ENCODE measurements around the gene C14orf93.

Gene C14orf93

GRCh38 chr14:23045419-23046357 is 35.7 kb upstream of the C14orf93 start:
- DNase-seq = no peak

- no peak for DNase-seq
Measured at GRCh38 chr14:23044840-23045239, 34.9 kb upstream of the C14orf93 start.

- DNase-seq = no peak
Measured at GRCh38 chr14:23043754-23044153, 33.8 kb upstream of the C14orf93 start.

GRCh38 chr14:23043145-23043544 is 33.2 kb upstream of the C14orf93 start:
- DNase-seq = no peak

- no peak for DNase-seq
Measured at GRCh38 chr14:23042162-23042965, 32.4 kb upstream of the C14orf93 start, which contains the start of gene PSMB11. TSS of gene PSMB11 (plus strand) at chr14:23042212. CDS start at chr14:23042226, 14 bp downstream.

- no peak for DNase-seq
Measured at GRCh38 chr14:23041729-23042128, 31.8 kb upstream of the C14orf93 start.

GRCh38 chr14:23040100-23040499 is 30.2 kb upstream of the C14orf93 start:
- no peak for DNase-seq

- DNase-seq = no peak
Measured at GRCh38 chr14:23035303-23036144, 25.6 kb upstream of the C14orf93 start.

GRCh38 chr14:23034498-23035302 is 24.8 kb upstream of the C14orf93 start, which contains the start of gene PSMB5:
TSS of gene PSMB5 (minus strand) at chr14:23034900. CDS start at chr14:23034881, 19 bp downstream.
- DNase-seq = no peak

- DNase-seq = no peak
Measured at GRCh38 chr14:23033801-23034497, 24.0 kb upstream of the C14orf93 start.

GRCh38 chr14:23033251-23033727 is 23.3 kb upstream of the C14orf93 start:
- no peak for DNase-seq

GRCh38 chr14:23030936-23031335 is 21.0 kb upstream of the C14orf93 start:
- no peak for DNase-seq

- no peak for DNase-seq
Measured at GRCh38 chr14:23028799-23029198, 18.9 kb upstream of the C14orf93 start.

GRCh38 chr14:23025151-23025814 is 15.3 kb upstream of the C14orf93 start:
- peak; percentile 97 for DNase-seq

GRCh38 chr14:23024612-23025075 is 14.7 kb upstream of the C14orf93 start:
- peak; percentile 97 for DNase-seq

GRCh38 chr14:23023795-23024152 is 13.8 kb upstream of the C14orf93 start:
- DNase-seq = no peak

- DNase-seq = no peak
Measured at GRCh38 chr14:23023022-23023794, 13.3 kb upstream of the C14orf93 start.

GRCh38 chr14:23021889-23022442 is 12.0 kb upstream of the C14orf93 start:
- DNase-seq = no peak

- DNase-seq = no peak
Measured at GRCh38 chr14:23021434-23021833, 11.5 kb upstream of the C14orf93 start.

Measured in NCI-H2171 (cell line).